Measurements from ENCODE around the gene SLC30A4.
A peak's percentile ranks its signal among the peaks of the same experiment; 100 is the strongest.

DNA sequence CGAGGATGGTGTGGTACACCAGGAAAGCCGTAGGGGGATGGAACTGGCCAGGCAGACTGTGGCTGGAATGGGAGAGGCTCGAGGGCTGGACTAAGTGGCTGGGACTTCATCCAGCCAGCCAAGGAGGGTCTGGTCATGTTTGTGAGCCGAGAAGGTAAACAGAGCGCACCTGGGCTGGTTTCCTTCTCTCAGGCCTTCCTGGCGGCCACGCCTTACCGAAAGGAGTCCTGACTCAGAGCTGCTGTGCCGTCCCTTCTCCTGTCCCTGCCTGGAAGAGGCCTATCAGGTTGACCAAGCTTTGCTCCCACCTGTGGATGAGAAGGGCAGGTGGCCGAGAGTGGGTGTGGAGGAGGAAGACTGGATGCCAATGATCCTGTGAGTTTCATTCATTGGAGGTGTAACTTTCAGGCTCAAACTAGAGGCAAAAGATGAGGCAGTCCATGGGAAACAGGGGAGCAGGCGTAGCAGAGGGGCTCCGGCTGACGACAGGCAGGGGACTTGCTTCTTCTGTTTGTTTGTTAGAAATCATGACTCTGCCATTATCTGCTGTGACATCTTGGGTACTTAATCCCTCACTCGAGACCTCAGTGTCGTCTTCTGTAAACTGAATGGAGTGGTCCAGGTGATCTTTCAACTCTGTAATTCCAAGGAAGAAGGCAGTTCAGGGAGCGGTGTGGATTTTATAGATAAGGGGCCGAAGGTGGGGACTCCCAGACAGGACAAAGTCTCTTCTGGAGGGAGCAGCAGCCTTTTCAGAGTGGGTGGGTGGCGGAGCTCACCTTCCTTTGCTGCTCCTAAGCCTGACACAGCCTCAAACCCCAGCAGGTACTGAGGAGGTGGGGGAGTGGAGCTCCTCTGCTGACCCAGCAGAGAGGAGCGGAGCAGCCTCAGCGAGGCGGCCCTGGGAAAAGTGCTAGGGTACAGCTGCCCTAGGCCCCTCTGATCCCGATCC, 72.4 kb downstream of the SLC30A4 start:
- TF ChIP-seq, protein P1, sequence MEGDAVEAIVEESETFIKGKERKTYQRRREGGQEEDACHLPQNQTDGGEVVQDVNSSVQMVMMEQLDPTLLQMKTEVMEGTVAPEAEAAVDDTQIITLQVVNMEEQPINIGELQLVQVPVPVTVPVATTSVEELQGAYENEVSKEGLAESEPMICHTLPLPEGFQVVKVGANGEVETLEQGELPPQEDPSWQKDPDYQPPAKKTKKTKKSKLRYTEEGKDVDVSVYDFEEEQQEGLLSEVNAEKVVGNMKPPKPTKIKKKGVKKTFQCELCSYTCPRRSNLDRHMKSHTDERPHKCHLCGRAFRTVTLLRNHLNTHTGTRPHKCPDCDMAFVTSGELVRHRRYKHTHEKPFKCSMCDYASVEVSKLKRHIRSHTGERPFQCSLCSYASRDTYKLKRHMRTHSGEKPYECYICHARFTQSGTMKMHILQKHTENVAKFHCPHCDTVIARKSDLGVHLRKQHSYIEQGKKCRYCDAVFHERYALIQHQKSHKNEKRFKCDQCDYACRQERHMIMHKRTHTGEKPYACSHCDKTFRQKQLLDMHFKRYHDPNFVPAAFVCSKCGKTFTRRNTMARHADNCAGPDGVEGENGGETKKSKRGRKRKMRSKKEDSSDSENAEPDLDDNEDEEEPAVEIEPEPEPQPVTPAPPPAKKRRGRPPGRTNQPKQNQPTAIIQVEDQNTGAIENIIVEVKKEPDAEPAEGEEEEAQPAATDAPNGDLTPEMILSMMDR (IDR thresholded peaks at IDR 0.05), result peak in 2 of 6 experiments; percentile 14 to 32
- TF ChIP-seq POLR2A (IDR thresholded peaks at IDR 0.05) (peak in 1 of 4 donors; percentile 59), POLR2AphosphoS5 (IDR thresholded peaks at IDR 0.05) (peak; percentile 37 to 69)
